Fibroblast of skin of abdomen (primary cell): ENCODE results near the gene SF3B4.
"Not testable (repeated sequence)": the region's sequence is repeated elsewhere in the genome, so short reads cannot be mapped to it uniquely, and the experiment has no call there.

ENCODE experiments used
- DNase-seq: peaks from one replicate; pipeline ENCODE4 v3.0.0-alpha.2; 2013

SF3B4 gene

DNA sequence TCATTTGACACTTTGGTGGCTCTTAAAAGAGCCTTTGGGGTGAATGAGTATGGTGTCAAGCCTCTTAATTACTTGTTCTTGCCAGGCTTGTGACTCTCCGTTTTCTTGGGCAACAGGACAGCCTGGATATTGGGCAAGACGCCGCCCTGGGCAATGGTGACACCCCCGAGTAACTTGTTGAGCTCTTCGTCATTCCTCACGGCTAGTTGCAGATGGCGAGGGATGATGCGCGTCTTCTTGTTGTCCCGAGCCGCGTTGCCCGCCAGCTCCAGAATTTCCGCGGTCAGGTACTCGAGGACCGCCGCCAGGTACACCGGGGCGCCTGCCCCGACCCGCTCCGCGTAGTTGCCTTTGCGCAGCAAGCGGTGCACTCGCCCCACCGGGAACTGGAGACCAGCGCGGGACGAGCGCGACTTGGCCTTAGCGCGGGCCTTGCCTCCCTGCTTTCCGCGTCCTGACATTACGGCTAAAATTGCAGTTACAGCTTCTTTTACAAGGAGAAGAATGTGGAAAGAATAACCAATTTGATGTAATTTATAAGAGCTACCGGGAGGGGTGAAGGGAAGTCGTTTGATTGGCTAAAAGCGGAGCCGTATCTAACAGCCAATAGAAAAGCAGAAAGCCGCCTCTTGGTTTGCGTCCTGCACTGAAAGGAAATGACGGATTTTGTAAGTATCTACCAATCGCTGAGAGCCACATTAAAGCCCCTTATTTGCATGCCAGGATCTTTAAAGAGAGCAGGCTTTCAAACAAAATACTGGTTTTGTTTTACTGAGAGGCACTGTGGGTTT lies 40.0 kb downstream of the SF3B4 start:
- peak; percentile 99 for DNase-seq

DNA sequence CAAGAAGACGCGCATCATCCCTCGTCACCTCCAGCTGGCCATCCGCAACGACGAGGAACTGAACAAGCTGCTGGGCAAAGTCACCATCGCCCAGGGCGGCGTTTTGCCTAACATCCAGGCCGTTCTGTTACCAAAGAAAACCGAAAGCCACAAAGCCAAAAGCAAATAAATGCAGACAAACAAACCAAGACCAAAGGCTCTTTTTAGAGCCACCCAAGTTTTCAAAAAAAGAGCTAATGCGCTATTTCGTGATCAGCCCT lies 40.5 kb downstream of the SF3B4 start:
- DNase-seq, result not testable (repeated sequence)

DNA sequence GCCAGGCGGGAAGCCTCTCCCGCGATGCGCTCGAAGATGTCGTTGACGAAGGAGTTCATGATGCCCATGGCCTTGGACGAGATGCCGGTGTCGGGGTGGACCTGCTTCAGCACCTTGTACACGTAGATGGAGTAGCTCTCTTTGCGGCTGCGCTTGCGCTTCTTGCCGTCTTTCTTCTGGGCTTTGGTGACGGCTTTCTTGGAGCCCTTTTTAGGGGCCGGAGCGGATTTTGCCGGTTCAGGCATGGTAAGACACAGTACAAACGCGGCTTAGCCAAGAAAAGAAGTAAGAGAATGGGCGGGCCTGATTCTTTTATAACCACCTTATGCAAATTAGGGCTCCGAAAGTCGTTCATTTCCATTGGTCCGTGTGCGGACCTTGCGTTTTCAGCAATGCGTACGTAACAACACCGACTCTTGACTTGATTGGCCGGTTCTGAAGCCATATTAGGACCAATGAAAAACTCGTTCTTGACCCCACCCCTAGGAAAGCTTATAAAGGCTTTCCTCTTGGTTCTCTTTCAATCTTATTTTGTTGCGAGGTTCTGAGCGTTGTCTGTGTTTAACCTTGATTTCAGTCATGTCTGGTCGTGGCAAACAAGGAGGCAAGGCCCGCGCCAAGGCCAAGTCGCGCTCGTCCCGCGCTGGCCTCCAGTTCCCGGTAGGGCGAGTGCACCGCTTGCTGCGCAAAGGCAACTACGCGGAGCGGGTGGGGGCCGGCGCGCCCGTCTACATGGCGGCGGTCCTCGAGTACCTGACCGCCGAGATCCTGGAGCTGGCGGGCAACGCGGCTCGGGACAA lies 41.0 kb downstream of the SF3B4 start:
- DNase-seq, result peak; percentile 100

DNA sequence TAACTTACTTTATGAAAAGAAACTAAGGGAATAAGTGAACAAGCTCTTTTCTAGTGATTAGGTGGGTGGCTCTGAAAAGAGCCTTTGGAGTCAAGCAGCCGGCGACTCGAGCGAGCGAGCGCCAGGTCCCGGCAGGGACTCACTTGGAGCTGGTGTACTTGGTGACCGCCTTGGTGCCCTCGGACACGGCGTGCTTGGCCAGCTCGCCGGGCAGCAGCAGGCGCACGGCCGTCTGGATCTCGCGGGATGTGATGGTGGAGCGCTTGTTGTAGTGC lies 41.5 kb downstream of the SF3B4 start:
- DNase-seq, result peak; percentile 28

DNA sequence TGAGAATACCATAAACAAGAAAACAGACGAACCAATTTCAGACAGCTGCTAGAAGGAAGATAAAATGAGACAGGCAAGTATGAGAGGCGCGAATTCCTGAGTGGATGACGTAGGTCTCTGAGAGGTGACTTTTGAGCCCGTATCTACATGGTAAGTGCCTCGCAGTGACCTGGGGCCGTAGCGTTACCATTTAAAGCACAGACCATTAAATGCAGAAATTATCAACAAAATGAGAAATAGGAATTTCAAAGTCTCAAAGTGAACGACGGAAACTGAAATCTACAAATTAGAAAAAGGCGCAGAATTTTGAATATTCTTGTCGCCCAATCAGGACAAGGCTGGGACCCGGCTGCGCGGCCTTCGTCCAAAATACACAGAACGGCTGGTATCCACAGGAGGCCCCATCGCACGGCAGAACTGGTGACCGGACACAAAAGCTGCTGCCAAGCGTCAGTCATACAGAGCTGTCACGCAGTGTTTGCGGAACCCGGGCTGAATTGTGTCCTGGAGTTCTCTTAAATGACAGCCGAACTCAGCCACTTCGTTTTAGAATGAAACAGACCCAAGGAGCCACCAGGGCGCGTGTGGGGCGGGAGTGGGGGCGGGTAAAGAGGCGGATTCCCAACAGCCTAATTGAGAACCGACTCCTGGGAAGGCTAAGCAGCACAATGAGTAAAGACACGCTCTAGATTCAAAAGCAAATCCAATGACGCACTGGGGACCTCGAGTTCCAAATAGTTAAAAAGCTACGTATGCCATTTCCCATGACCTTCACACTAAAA lies 42.1 kb downstream of the SF3B4 start:
- DNase-seq, result peak; percentile 83

DNA sequence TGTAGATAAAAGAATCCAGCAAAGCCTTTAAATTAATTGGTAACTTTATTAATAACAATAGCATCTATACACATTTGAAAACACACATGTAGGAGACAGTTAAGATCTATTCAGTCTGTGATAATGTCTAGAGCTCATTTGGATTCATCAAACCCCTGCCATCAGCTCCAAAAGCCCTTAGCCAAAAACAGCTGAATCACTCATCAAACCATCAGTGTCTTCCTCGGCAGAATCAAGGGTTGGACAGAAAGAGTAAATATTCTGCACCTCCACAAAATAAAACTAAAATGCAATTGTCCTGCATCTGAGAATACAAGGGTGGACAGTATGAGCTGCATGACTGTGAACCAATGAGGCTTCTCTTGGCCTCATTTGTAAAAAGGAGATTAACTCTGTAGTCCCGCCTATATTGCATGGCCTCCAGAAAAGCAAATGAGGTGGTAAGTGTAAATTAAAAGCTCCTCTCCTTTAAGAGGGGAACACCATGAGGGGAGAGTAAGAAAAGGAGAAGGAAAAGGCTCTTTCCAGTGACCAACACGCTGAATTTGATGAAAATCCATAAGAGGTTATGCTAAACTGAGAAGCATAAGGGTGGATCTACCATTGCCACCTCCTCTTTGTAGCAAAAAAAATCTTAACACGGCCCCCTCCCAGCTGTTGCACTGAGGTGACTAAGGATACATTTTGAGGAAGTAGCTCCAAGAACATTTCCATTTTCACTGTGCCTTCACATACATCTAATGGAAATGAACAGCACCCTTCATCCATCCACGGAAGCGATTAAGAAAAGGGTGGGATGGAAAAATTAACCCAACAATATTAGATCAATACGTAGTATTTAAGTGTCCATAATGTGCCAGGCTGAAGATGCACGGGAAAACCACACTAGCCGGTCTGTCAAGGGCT lies 42.9 kb downstream of the SF3B4 start:
- peak; percentile 4 for DNase-seq

DNA sequence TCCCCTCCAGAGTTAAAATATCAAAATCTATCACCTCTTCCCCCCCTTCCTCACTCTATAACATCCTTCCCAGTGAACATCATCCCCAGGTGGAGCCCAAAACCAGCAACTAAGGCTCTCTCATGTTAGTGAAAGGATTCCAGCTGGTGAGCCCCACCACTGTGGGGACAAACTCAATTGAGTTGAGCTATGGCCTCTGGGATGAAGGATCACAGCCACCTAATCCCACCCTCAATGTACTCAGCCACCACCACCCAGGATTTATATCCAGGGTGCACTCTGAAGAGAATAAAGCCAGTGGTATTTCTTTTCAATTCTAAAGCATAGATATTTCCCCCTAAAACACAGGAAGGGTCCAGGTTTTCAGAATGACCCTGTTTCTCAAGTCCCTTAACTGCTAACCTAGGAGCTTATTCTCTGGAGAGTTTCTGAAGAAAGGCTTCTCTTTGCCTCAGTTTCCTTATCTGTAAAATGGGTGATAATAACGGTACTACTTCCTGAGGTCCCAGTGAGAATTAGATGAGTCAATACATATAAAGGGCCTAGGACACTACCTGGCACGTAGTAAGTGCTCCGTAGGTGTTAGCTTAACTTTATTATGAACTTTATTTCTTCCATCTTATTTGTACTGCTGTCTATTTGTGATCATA lies 43.9 kb downstream of the SF3B4 start:
- no peak for DNase-seq

DNA sequence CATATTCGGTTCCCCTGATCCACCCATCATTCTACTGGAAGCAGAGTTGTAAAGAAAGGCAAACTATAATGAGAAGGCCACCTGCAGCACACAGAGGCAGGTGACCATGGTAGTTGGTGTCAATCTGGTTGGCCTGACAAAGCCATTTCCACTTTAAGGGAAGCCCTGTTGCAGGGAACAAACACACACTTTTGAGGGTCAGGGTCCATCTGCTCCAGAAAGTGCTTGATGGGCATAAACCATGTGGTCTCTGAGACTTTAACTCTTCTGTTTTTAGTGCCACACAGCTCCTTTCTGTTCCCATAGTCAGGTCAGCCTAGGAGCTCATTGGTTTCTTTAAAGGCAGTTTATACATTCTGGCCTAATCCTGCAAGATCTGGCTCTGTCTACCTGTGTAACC lies 45.7 kb downstream of the SF3B4 start:
- DNase-seq, result no peak

DNA sequence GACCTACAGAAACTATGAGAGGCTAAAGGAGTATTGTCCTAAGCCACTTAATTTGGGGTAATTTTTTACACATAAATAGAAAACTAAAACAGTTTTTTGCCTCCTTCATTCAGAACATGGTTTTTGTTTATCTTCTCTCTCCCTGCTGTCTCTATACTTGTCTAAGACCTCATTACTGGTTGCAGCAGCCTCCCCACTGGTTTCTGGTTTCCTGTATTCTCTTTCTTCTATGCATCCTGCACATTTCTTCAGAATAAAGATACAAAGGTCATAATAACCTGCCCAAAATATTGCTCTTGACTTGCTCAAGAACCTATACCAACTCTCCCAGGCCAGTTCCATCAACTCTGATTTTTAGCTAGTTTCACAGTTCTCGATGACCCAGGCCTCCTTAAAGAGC lies 48.0 kb downstream of the SF3B4 start:
- DNase-seq, result no peak

DNA sequence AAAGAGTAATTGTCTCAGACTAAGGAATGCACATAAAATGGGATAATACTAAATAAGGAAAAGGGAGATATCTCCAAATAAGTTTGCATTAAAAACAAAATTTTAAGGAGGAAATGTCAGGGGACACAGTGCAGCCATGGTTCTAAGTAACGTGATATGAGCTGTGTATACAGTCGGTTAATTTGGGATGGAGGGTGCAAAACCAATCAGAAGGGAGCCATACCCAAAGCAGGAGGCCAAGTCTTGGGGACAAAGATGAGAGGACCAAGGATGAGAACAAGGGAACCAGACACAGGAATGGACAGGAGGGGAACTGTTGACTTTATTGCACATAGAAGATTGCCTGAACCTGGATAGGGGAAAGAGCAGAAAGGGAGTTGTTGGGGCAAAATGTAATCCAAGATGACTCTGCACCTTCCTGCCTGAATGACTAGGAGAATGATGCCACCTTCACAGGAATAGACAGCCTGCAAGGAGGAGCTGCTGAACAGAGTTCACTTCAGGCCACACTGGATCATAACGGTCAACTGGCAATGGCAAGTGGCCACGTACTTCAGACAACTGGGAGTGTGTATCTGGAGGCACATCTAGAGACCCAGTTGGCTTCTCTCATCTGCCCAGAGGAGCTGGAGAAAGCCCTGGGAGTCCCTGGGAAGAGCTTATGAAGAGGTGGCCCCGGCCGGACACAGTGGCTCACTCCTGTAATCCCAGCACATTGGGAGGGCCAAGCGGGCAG lies 50.2 kb downstream of the SF3B4 start:
- no peak for DNase-seq
